K562 (cell line): ENCODE data around the gene P2RY8.

ENCODE experiments used
- SMARCC2 ChIP-seq: fragments of 450-650 bp; IDR thresholded peaks from 2 replicates; pipeline ENCODE4 v1.6.1; 2017; ENCODE audit warnings: antibody characterized with exemption, moderate library complexity, mild to moderate bottlenecking, low read depth
- STAT5A ChIP-seq: IDR thresholded peaks from 2 replicates; pipeline ENCODE4 v1.6.1; 2012; ENCODE audit warnings: low read length, inconsistent platforms, borderline replicate concordance
- TF ChIP-seq, protein P1 (sequence below), 3 experiments: IDR thresholded peaks in 2 of 3; conservative IDR thresholded peaks in 1 of 3; 2 replicates each; pipeline ENCODE4 v1.5.1; 2011 to 2012; ENCODE audit warnings: low read length in 3 of 3, mild to moderate bottlenecking in 3 of 3, control low read depth in 2 of 3, improper control_type of control experiment in 1 of 3, inconsistent platforms in 1 of 3, low read depth in 1 of 3, mixed read lengths in 1 of 3, moderate library complexity in 1 of 3; ENCODE audit not compliant: insufficient read depth in 2 of 3

GRCh38 chrX:1455948-1456280 is 81.1 kb downstream of the P2RY8 start:
- TF ChIP-seq, protein P1, sequence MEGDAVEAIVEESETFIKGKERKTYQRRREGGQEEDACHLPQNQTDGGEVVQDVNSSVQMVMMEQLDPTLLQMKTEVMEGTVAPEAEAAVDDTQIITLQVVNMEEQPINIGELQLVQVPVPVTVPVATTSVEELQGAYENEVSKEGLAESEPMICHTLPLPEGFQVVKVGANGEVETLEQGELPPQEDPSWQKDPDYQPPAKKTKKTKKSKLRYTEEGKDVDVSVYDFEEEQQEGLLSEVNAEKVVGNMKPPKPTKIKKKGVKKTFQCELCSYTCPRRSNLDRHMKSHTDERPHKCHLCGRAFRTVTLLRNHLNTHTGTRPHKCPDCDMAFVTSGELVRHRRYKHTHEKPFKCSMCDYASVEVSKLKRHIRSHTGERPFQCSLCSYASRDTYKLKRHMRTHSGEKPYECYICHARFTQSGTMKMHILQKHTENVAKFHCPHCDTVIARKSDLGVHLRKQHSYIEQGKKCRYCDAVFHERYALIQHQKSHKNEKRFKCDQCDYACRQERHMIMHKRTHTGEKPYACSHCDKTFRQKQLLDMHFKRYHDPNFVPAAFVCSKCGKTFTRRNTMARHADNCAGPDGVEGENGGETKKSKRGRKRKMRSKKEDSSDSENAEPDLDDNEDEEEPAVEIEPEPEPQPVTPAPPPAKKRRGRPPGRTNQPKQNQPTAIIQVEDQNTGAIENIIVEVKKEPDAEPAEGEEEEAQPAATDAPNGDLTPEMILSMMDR (IDR thresholded peaks at IDR 0.05 in 2 of 3, conservative IDR thresholded peaks at IDR 0.05 in 1 of 3; ENCODE audit: insufficient read depth in 2 of 3, low read depth in 1 of 3, low read length in 3 of 3) = no peak
- no peak for TF ChIP-seq STAT5A
- no peak for TF ChIP-seq SMARCC2
